NCI-H2081 treated with DMSO at 0.1 percent for 48 hours (cell line): ENCODE results near the gene AHCY.
"Not testable (repeated sequence)": the region's sequence is repeated elsewhere in the genome, so short reads cannot be mapped to it uniquely, and the experiment has no call there.

Source experiments
- DNase-seq: peaks from one replicate; lab custom pipeline; 2025; lab: John Stamatoyannopoulos, UW

The AHCY gene

DNA sequence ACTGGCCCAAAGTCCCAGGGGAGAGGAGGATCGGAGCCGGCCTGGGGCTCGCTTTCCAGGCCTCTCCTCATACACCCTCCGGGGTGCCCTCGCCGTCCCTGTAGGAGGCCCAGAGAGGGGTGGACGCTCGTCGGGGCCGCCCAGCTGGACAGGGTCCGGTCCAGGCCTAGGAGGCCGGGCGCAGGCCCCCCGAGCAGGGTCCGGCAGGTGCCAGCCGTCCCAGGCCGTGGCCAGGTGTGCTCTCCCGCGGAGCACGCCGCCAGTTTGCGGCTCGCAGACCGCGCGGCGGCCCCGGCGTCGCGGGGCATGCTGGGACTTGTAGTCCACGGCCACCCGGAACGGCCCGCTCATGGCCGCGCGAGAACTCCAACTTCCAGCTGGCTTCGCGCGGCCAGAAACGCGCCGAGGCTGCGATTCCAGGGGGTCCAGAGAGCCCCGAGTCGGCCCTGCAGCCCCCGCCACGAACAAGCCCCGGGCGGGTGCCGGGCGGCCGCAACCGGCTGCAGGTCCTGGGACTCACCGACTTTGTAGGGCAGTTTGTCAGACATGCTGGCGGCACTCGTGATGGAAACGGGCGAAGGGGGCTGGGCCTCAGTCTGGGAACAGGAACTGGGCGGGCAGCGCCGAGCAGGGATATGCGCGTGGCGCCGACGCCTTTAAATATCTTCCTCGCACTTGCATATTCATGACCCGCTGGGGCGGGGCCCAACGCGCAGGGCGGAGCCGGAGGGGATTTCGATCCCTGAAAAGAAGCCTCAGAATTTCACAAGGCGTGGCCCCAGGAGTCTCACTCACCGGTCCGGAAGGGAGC is at the start of gene AHCY:
TSS of gene AHCY (minus strand) at position 633 of the 811 bp plus-strand sequence. CDS start at position 548, 85 bp downstream.
- peak; percentile 88 for DNase-seq

GRCh38 chr20:34350095-34350494 is 46.9 kb upstream of the AHCY start:
- no peak for DNase-seq

GRCh38 chr20:34347571-34347970 is 44.4 kb upstream of the AHCY start:
- no peak for DNase-seq

GRCh38 chr20:34346533-34346865 is 43.3 kb upstream of the AHCY start:
- not testable (repeated sequence) for DNase-seq

DNA sequence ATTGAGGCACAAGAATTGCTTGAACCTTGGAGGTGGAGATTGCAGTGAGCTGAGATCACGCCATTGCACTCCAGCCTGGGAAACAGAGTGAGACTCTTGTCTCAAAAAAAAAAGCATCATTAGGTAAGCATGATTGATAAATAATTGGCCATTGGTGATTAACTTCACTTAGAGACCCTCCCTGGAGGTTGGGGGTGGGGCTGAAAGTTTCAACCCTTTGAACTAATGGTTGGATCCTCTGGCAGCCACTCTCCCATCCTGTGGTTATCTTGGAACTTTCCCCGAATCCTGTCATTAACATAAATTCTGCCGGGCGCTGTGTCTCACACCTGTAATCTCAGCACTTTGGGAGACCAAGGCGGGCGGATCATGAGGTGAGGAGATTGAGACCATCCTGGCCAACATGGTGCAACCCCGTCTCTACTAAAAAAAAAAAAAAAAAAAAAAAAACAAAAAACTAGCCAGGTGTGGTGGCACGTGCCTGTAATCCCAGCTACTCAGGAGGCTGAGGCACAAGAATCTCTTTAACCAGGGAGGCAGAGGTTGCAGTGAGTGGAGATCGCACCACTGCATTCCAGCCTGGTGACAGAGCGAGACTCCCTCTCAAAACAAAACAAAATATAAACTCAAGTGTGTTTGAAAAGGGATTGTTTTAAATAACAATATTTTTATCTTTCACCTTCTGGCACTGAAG is 42.8 kb upstream of the AHCY start:
- DNase-seq: not testable (repeated sequence)

DNA sequence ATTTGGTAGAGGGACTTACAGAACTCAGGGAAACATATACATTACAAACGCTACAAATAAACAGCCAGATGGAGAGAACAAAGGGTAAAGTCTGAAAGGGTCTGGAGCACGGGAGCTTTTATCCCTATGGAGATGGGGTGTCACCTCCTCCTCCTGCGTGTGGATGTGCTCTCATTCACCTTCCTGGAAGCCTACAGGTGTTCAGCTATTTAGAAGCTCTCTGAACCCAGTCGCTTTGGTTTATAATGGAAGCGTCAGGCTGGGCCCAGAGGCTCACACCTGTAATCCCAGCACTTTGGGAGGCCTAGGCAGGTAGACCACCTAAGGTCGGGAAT is 42.2 kb upstream of the AHCY start:
- no peak for DNase-seq

DNA sequence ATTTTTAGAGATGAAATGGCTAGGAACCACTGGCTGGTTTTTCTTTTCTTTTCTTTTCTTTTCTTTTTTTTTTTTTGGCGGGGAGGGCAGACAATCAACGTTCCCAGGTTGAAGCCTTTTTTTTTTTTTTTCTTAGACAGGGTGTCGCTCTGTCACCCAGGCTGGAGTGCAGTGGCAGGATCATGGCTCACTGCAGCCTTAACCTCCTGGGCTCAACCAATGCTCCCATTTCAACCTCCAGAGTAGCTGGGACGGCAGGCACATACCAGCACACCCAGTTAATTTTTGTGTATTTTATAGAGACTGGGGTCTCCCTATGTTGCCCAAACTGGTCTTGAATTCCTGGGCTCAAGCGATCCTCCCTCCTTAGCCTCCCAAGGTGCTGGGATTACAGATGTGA is 41.1 kb upstream of the AHCY start:
- no peak for DNase-seq

DNA sequence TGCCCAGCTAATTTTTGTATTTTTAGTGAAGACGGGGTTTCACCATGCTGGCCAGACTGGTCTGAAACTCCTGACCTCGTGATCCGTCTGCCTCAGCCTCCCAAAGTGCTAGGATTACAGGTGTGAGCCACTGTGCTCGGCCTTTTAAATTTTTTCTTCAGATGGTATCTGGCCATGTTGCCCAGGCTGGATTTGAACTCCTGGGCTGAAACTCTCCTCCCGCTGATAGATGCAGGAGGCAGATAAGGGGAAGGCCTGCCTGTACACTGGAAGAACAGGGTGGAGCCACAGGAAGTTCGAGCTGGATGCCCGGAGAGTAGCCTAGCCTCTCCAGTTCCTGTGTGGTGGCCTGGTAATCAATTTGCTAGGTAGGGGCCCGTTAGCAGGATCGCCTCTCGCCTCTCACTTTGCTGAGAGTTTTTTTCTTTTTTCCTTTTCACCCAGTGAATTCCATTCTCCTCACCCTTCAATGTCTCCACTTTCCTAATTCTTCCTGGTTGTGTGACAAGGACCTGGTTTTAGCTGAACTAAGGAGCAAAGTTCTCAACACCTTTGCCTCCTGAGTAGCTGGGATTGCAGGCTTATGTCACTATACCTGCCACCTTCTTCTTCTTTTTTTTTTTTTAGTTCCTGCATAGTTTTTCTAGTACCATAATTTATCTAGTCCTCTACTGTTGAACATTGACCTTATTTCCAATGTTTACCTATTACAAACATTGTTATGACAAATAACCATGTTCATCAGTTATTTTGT is 40.5 kb upstream of the AHCY start:
- DNase-seq: no peak

DNA sequence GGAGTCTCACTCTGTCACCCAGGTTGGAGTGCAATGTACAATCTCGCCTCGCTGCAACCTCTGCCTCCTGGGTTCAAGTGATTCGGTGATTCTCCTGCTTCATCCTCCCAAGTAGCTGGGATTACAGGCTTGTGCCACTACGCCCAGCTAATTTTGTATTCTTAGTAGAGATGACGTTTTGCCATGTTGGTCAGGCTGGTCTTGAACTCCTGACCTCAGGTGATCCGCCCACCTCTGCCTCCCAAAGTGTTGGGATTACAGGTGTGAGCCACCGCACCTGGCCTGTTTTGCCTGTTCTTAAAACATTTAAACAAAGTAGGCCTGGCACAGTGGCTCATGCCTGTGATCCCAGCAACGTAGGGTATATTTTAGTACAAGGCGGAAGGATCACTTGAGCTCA is 38.0 kb upstream of the AHCY start:
- DNase-seq: not testable (repeated sequence)

GRCh38 chr20:34340726-34341125 is 37.6 kb upstream of the AHCY start:
- DNase-seq: not testable (repeated sequence)

DNA sequence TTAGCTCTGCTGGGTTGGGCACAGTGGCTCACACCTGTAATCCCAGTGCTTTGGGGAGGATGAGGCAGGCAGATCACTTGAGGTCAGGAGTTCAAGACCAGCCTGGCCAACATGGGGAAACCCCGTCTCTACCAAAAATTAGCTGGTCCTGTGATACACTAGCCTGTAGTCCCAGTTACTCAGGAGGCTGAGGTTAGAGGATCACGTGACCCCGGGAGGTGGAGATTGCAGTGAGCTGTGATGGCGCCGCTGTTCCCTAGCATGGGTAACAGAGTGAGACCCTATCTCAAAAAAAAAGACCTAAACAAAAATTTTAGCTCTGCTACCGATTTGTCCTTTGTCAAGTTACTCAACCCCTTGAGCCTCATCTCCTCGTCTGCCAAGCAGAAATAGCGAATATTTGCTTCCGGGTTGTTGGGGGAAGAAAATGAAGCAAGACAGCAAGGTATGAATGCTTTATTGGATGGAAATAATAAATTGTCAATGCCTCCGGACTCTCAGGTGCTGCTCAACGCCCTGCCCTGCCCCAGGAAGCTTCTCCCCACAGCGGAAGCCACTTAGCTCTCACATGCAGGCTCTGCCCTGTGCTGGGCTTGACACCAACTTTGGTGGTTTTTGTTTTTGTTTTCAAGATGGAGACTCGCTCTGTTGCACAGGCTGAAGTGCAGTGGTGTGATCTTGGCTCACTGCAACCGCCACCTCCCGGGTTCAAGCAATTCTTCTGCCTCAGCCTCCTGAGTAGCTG is 35.0 kb upstream of the AHCY start:
- DNase-seq: no peak

DNA sequence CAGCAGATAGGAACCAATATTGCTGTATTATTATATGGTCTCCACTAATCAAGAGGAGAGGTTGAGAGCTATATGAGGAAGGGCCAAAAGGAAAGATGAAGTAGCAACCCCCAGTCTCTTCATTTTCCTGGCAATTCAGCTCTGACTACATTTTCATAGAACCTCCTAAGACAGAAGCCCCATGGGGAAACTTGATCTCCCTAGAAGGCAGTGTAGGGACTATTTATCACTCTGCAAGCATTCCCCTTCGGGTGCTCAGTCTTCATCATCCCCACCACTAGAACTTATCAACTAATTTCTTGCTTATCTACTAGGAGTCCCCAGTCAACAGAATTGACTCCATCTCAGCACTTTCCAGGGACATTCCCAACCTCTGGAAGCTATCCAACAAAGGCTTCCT is 34.4 kb upstream of the AHCY start:
- DNase-seq: no peak

GRCh38 chr20:34334654-34335407 is 31.7 kb upstream of the AHCY start:
- no peak for DNase-seq

DNA sequence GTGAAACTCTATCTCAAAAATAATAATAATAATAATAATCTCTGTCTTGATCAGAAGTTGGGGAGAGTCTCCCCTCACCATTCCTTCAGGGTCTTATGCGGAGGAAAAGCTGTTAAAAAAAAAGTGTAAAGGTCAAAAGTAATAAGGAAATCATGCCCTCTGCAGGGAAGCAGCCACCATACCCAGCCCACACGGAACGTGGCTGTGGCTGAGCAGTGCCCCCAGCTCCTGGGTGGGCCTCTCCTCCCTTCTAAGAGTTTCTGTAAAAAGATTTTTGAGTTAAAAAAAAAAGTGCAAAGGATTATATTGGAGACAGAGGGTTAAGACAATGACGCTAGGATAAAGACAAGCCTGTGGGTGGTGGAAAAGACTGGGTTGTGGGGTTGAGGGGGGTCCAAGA is 30.6 kb upstream of the AHCY start:
- no peak for DNase-seq

DNA sequence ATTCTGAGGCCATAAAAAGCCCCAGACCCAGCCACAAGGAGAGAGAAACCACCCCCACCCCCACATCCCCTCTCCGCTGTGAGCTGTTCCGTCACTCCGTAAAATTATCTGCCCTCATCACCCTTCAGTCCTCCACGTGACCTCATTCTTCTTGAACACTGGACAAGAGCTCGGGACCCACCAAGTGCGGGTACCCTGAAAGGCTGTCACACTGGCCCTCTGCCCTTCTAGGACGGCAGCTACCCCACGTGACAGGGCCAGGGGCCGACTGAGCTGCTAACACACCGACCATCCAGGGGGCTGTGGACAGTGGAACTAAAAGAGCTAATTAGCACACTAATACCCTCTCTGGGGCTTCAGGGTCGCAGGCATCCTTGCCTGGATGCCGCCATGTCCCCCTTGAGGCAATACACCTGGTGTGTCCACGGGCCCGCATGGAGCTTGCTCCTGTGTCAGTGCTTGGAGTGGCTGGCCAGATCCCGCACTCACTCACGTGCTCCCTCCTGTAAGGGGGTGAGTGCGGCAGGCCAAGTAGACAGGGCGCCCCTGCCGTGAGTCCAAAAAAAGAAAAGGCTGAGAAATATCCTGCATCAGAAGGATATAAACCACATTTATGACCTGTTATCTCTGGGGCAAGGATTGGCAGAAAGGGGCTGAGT is 29.2 kb upstream of the AHCY start:
- DNase-seq: no peak

DNA sequence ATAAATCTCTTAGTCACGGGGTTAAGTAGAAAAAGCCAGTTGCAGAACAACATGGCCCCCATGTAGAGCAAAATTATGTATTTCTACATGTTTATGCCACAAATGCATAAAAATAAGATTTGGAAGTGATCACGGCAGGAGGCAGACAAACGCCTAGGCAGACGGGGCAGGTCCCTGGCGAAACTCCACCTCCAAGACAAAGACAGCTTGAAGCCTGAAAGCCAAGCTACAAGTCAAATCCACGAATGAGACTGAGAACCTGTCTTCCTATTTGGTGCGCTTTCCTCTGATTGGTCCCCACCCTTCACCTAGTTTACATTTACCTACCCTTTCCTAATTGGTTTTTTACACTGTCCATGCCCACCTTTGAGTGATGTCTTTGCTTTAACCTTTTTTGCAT is 28.7 kb upstream of the AHCY start:
- DNase-seq: no peak

- DNase-seq: not testable (repeated sequence)
Measured at GRCh38 chr20:34330861-34331544, 27.8 kb upstream of the AHCY start.

GRCh38 chr20:34328928-34329677 is 25.9 kb upstream of the AHCY start:
- no peak for DNase-seq

DNA sequence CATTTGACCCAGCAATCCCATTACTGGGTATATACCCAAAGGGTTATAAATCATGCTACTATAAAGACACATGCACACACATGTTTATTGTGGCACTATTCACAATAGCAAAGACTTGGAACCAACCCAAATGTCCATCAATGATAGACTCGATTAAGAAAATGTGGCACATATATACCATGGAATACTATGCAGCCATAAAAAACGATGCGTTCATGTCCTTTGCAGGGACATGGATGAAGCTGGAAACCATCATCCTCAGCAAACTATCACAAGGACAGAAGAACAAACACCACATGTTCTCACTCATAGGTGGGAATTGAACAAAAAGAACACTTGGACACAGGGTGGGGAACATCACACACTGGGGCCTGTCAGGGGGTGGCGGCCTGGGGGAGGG is 25.1 kb upstream of the AHCY start:
- not testable (repeated sequence) for DNase-seq

DNA sequence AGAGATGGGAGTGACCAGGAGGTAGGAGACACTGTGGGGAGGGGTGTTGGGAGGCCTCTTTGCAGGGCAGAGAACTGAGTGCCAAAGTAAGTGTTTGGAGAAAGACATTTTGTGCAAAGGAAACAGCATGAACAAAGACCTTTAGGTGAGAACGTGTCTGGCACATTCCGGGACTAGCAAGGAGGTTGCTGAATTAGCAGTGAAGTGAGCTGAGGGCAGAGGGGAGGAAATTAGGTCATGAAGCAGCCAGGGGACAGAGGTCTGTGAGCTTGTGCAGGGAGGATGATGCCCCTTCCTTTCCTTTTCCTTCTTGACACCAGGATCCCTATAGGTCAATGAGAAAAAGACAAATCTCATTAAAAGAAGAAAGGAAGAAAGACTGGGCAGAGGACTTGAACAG is 21.4 kb upstream of the AHCY start:
- no peak for DNase-seq
